Sigmoid colon (tissue), 4 donors: ENCODE results near the gene GRAMD4.

ENCODE experiments used
- POLR2A ChIP-seq, 2 donors: fragments of 450-650 bp; IDR thresholded peaks; one replicate each; pipeline ENCODE4 v1.6.1; 2016; ENCODE audit warnings: antibody characterized with exemption in 2 of 2, mild to moderate bottlenecking in 2 of 2, moderate library complexity in 2 of 2
- POLR2AphosphoS5 ChIP-seq, 4 donors: sonication (generic); formaldehyde crosslinking; IDR thresholded peaks; one replicate each; pipeline ENCODE4 v1.6.1; 2017; ENCODE audit warnings: antibody characterized with exemption in 4 of 4
- TF ChIP-seq, protein P1 (sequence below), 4 experiments: fragments of 450-650 bp in 3 of 4; fragments of 200-600 bp in 1 of 4; IDR thresholded peaks; one replicate each; pipeline ENCODE4 v1.5.1; 2016 to 2019; ENCODE audit warnings: antibody characterized with exemption in 4 of 4, mild to moderate bottlenecking in 3 of 4, moderate library complexity in 2 of 4

DNA sequence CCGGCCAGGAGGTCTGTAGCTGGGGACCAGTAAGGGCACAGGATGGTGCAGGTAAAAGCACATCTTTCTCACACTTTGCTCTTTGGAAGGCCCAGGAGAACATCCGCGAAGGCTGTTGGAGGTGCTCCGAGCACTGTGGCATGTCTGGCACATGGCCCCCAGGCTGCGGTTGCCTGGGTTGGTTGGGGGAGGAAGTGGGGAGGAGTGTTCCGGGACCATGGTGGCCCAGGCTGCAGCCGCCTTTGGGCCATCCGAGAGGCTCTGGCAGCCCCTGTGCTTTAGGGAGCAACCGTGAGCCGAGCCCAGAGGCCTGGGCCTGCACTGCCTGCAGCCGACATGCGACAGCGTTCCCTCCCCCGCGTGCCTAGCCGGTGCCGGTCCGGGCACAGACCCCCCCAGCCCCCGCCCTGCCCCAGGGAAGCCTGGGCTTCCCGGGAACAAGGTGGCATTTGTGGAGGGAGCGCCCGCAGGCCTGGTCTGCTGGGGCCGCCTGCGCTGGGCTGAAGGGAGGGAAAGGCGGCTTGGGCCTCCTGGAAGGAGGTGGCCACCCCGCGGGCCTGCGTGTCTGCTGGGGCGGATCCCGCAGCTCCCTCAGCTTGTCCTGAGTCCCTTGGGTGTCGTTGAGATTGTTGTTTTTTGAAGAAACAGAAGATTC lies 57.9 kb downstream of the GRAMD4 start:
- TF ChIP-seq POLR2A (IDR thresholded peaks at IDR 0.05) (no peak), POLR2AphosphoS5 (IDR thresholded peaks at IDR 0.05) (no peak)
- TF ChIP-seq, protein P1, sequence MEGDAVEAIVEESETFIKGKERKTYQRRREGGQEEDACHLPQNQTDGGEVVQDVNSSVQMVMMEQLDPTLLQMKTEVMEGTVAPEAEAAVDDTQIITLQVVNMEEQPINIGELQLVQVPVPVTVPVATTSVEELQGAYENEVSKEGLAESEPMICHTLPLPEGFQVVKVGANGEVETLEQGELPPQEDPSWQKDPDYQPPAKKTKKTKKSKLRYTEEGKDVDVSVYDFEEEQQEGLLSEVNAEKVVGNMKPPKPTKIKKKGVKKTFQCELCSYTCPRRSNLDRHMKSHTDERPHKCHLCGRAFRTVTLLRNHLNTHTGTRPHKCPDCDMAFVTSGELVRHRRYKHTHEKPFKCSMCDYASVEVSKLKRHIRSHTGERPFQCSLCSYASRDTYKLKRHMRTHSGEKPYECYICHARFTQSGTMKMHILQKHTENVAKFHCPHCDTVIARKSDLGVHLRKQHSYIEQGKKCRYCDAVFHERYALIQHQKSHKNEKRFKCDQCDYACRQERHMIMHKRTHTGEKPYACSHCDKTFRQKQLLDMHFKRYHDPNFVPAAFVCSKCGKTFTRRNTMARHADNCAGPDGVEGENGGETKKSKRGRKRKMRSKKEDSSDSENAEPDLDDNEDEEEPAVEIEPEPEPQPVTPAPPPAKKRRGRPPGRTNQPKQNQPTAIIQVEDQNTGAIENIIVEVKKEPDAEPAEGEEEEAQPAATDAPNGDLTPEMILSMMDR (IDR thresholded peaks at IDR 0.05), result no peak
